Caco-2 (cell line): ENCODE data around the gene MUC5B. TPM values are rescaled to one million over a fixed set of nuclear protein-coding genes. Genes with fewer than 3 reads are reported as not detected.

Experiments used
- BruUV-seq: library from RNA; stranded (reverse); fragments of 400-500 nt; replicated peaks from 2 replicates; lab custom pipeline; 2021; lab: Mats Ljungman, UMichigan
- CTCF ChIA-PET: fragments of 300-600 bp; sonication (Branson Sonifier 250); formaldehyde crosslinking; loops from one replicate; lab custom pipeline; 2022; ENCODE audit warnings: antibody characterized with exemption; lab: Charles Lee
- POLR2A ChIA-PET: fragments of 300-600 bp; sonication (Branson Sonifier 250); formaldehyde crosslinking; loops from one replicate; lab custom pipeline; 2022; ENCODE audit warnings: antibody characterized with exemption; lab: Charles Lee
- DNase-seq, 2 experiments: peaks; one replicate each; pipeline versions ENCODE4 v3.0.0 to v3.0.0-alpha.2; 2020 to 2022
- H3K27me3 ChIP-seq: replicated peaks from 2 replicates; pipeline ENCODE4 v1.6.0; 2011; ENCODE audit warnings: low read length; ENCODE audit not compliant: control insufficient read depth, insufficient read depth
- H3K36me3 ChIP-seq: 2 replicates; pipeline ENCODE4 v1.5.1; 2011; ENCODE audit warnings: low read length; ENCODE audit not compliant: control insufficient read depth, insufficient read depth
- H3K4me1 ChIP-seq: fragments of 250-450 bp; sonication (Bioruptor Pico); 2 replicates; pipeline ENCODE4 v1.5.1; 2020; ENCODE audit warnings: mild to moderate bottlenecking
- H3K4me3 ChIP-seq: 2 replicates; pipeline ENCODE4 v1.5.1; 2011; ENCODE audit warnings: low read depth, mild to moderate bottlenecking, control low read depth, low read length
- H3K9me3 ChIP-seq: fragments of 250-450 bp; sonication (Bioruptor Pico); 2 replicates; pipeline ENCODE4 v1.5.1; 2020; ENCODE audit warnings: mild to moderate bottlenecking, moderate library complexity
- H3K27ac Mint-ChIP-seq: one replicate; pipeline ENCODE4 v1.8.0; 2022; ENCODE audit warnings: mixed read lengths; ENCODE audit not compliant: unreplicated experiment
- H3K27me3 Mint-ChIP-seq: one replicate; pipeline ENCODE4 v1.8.0; 2022; ENCODE audit warnings: mixed read lengths; ENCODE audit not compliant: insufficient read depth, unreplicated experiment
- H3K36me3 Mint-ChIP-seq: one replicate; pipeline ENCODE4 v1.8.0; 2022; ENCODE audit warnings: mild to moderate bottlenecking, mixed read lengths; ENCODE audit not compliant: insufficient read depth, unreplicated experiment
- H3K4me1 Mint-ChIP-seq: one replicate; pipeline ENCODE4 v1.8.0; 2022; ENCODE audit warnings: low read depth, mixed read lengths; ENCODE audit not compliant: unreplicated experiment
- H3K4me3 Mint-ChIP-seq: one replicate; pipeline ENCODE4 v1.8.0; 2022; ENCODE audit warnings: mild to moderate bottlenecking, moderate library complexity, mixed read lengths; ENCODE audit not compliant: unreplicated experiment
- H3K9me3 Mint-ChIP-seq: one replicate; pipeline ENCODE4 v1.8.0; 2022; ENCODE audit warnings: mixed read lengths; ENCODE audit not compliant: unreplicated experiment
- CTCF ChIP-seq, 2 experiments: fragments of 200-600 bp in 1 of 2; IDR thresholded peaks; 1 replicate in 1 of 2; 2 replicates in 1 of 2; pipeline versions ENCODE4 v1.5.1 to v1.8.0; 2011 to 2022; ENCODE audit warnings: antibody characterized with exemption in 1 of 2, control low read depth in 1 of 2, inconsistent platforms in 1 of 2, low read depth in 1 of 2, low read length in 1 of 2, mild to moderate bottlenecking in 1 of 2, moderate library complexity in 1 of 2; ENCODE audit not compliant: insufficient read depth in 1 of 2, severe bottlenecking in 1 of 2, unreplicated experiment in 1 of 2
- intact Hi-C: fragments of 100-400 bp; cut with micrococcal nuclease; formaldehyde crosslinking; loops from one replicate; pipeline ENCODE4 v1.10.0; 2022; ENCODE audit not compliant: unreplicated experiment
- total RNA-seq: library from RNA; stranded (reverse); gene quantifications from 2 replicates; pipeline ENCODE4 v1.2.3, GENCODE V29; 2022

Gene MUC5B
- total RNA-seq, 1 experiment from 2014 or later: not detected

- Histone ChIP-seq H3K27me3 (no peaks in the 10 kb centered on the region), H3K4me1 (no peaks in the 10 kb centered on the region; the same call in 1 of the 2 replicates), H3K36me3 (no peaks in the 10 kb centered on the region), H3K9me3 (no peaks in the 10 kb centered on the region), H3K4me3 (no peak overlapping the region)
- no peaks in the 10 kb centered on the region for H3K4me1 Mint-ChIP-seq
- TF ChIP-seq CTCF (IDR thresholded peaks at IDR 0.05; ENCODE audit: insufficient read depth in 1 of 2, low read depth in 1 of 2, low read length in 1 of 2, severe bottlenecking in 1 of 2, unreplicated experiment in 1 of 2): no peak
- ChIA-PET CTCF (no interaction called here), POLR2A (no interaction called here)
- peaks cover 22% of the 10 kb centered on the region for H3K36me3 Mint-ChIP-seq
- intact Hi-C loops: no loop called here
- no peak overlapping the region for H3K27ac Mint-ChIP-seq
- no peak for DNase-seq
- no peaks in the 10 kb centered on the region for H3K27me3 Mint-ChIP-seq
- no peak overlapping the region for H3K4me3 Mint-ChIP-seq
- no TSS peak for BruUV-seq
- H3K9me3 Mint-ChIP-seq: peaks cover 13% of the 10 kb centered on the region
These were observed 31.9 kb downstream of the MUC5B start for GRCh38 chr11:1254733-1255132.

GRCh38 chr11:1255151-1255550 is 32.3 kb downstream of the MUC5B start:
- H3K36me3 Mint-ChIP-seq: peaks cover 22% of the 10 kb centered on the region
- H3K27me3 ChIP-seq: no peaks in the 10 kb centered on the region
- H3K36me3 ChIP-seq: no peaks in the 10 kb centered on the region
- no peak overlapping the region for H3K27ac Mint-ChIP-seq
- no peaks in the 10 kb centered on the region for H3K9me3 ChIP-seq
- no peaks in the 10 kb centered on the region for H3K27me3 Mint-ChIP-seq
- ChIA-PET CTCF (no interaction called here), POLR2A (no interaction called here)
- intact Hi-C loops: no loop called here
- H3K4me3 Mint-ChIP-seq: no peak overlapping the region
- peaks cover 13% of the 10 kb centered on the region for H3K9me3 Mint-ChIP-seq
- BruUV-seq: no TSS peak
- no peak for TF ChIP-seq CTCF (IDR thresholded peaks at IDR 0.05; ENCODE audit: insufficient read depth in 1 of 2, low read depth in 1 of 2, low read length in 1 of 2, severe bottlenecking in 1 of 2, unreplicated experiment in 1 of 2)
- no peaks in the 10 kb centered on the region; the same call in 1 of the 2 replicates for H3K4me1 ChIP-seq
- H3K4me1 Mint-ChIP-seq: no peaks in the 10 kb centered on the region
- DNase-seq: no peak
- no peak overlapping the region for H3K4me3 ChIP-seq

GRCh38 chr11:1256257-1257045 is 33.6 kb downstream of the MUC5B start:
- ChIA-PET POLR2A (no interaction called here), CTCF (no interaction called here)
- Mint-ChIP-seq H3K27me3 (no peaks in the 10 kb centered on the region), H3K9me3 (peaks cover 6% of the 10 kb centered on the region), H3K27ac (no peak overlapping the region), H3K4me1 (no peaks in the 10 kb centered on the region), H3K36me3 (peaks cover 12% of the 10 kb centered on the region), H3K4me3 (no peak overlapping the region)
- no peak overlapping the region for H3K4me3 ChIP-seq
- no peaks in the 10 kb centered on the region for H3K9me3 ChIP-seq
- H3K27me3 ChIP-seq: no peaks in the 10 kb centered on the region
- no peaks in the 10 kb centered on the region; the same call in 1 of the 2 replicates for H3K4me1 ChIP-seq
- no TSS peak for BruUV-seq
- intact Hi-C loops: no loop called here
- no peak for DNase-seq
- H3K36me3 ChIP-seq: no peaks in the 10 kb centered on the region
- no peak for TF ChIP-seq CTCF (IDR thresholded peaks at IDR 0.05; ENCODE audit: insufficient read depth in 1 of 2, low read depth in 1 of 2, low read length in 1 of 2, severe bottlenecking in 1 of 2, unreplicated experiment in 1 of 2)
